Neural cell (in vitro differentiated cells): ENCODE data around the gene ADCY7. TPM values are rescaled to one million over a fixed set of nuclear protein-coding genes. Genes with fewer than 3 reads are reported as not detected.

ENCODE experiments used
- H2AFZ ChIP-seq: fragments of 200-600, 300-800 bp; sonication (generic), shearing (Covaris generic); 2 replicates; pipeline ENCODE4 v1.6.0; 2014; ENCODE audit warnings: low read depth, mild to moderate bottlenecking, antibody characterized with exemption, low read length, moderate library complexity
- H3F3A ChIP-seq: fragments of 200-600 bp; shearing (Covaris generic); 2 replicates; pipeline ENCODE4 v1.6.1; 2016; ENCODE audit warnings: mild to moderate bottlenecking, moderate library complexity, mixed read lengths, antibody characterized with exemption, low read length; ENCODE audit not compliant: insufficient read depth, poor library complexity, severe bottlenecking
- H3K27ac ChIP-seq: fragments of 200-600, 300-800 bp; sonication (generic), shearing (Covaris generic); 2 replicates; pipeline ENCODE4 v1.5.1; 2014; ENCODE audit warnings: mild to moderate bottlenecking, low read length, moderate library complexity
- H3K27me3 ChIP-seq: fragments of 300-800, 200-600 bp; sonication (generic), shearing (Covaris generic); 2 replicates; pipeline ENCODE4 v1.6.0; 2014; ENCODE audit warnings: mild to moderate bottlenecking, low read depth, low read length, moderate library complexity; ENCODE audit not compliant: insufficient read depth
- H3K36me3 ChIP-seq: fragments of 300-800, 200-600 bp; sonication (generic), shearing (Covaris generic); 2 replicates; pipeline ENCODE4 v1.5.1; 2014; ENCODE audit warnings: mild to moderate bottlenecking, antibody characterized with exemption, low read length, moderate library complexity; ENCODE audit not compliant: insufficient read depth
- H3K4me2 ChIP-seq: fragments of 300-800, 200-600 bp; sonication (generic), shearing (Covaris generic); 2 replicates; pipeline ENCODE4 v1.6.0; 2014; ENCODE audit warnings: mild to moderate bottlenecking, low read length
- H3K4me3 ChIP-seq: fragments of 300-800, 200-600 bp; sonication (generic), shearing (Covaris generic); 2 replicates; pipeline ENCODE4 v1.5.1; 2014; ENCODE audit warnings: mild to moderate bottlenecking, low read length, moderate library complexity
- H3K79me2 ChIP-seq: fragments of 200-600 bp; shearing (Covaris generic); replicated peaks from 2 replicates; pipeline ENCODE4 v1.6.0; 2014; ENCODE audit warnings: mild to moderate bottlenecking, low read length, moderate library complexity; ENCODE audit not compliant: insufficient read depth
- H3K9ac ChIP-seq: fragments of 300-800, 200-600 bp; sonication (generic), shearing (Covaris generic); 2 replicates; pipeline ENCODE4 v1.6.1; 2016; ENCODE audit warnings: mild to moderate bottlenecking, low read length, mixed read lengths
- H3K9me2 ChIP-seq: fragments of 200-600 bp; shearing (Covaris generic); 2 replicates; pipeline ENCODE4 v1.6.1; 2016; ENCODE audit warnings: mild to moderate bottlenecking, low read length, mixed read lengths; ENCODE audit not compliant: insufficient read depth
- H3K9me3 ChIP-seq: fragments of 200-600, 300-800 bp; sonication (generic), shearing (Covaris generic); 2 replicates; pipeline ENCODE4 v1.6.1; 2016; ENCODE audit warnings: mild to moderate bottlenecking, mixed run types, low read length, moderate library complexity, mixed read lengths
- H4K20me1 ChIP-seq: fragments of 200-600 bp; shearing (Covaris generic); 2 replicates; pipeline ENCODE4 v1.6.1; 2016; ENCODE audit warnings: mild to moderate bottlenecking, mixed run types; ENCODE audit not compliant: insufficient read depth
- EP300 ChIP-seq: fragments of 450-650 bp; conservative IDR thresholded peaks from 2 replicates; pipeline ENCODE4 v1.6.1; 2014; ENCODE audit warnings: antibody characterized with exemption, mild to moderate bottlenecking, moderate library complexity; ENCODE audit not compliant: poor library complexity, severe bottlenecking
- EZH2 ChIP-seq: fragments of 200-600, 300-800 bp; shearing (Covaris generic), sonication (generic); IDR thresholded peaks from 2 replicates; pipeline ENCODE4 v1.6.1; 2014; ENCODE audit warnings: antibody characterized with exemption, low read length, borderline replicate concordance, mild to moderate bottlenecking; ENCODE audit not compliant: insufficient read depth, poor library complexity, severe bottlenecking
- MXI1 ChIP-seq: fragments of 450-650 bp; conservative IDR thresholded peaks from 2 replicates; pipeline ENCODE4 v1.6.1; 2014; ENCODE audit warnings: antibody characterized with exemption, mild to moderate bottlenecking; ENCODE audit not compliant: poor library complexity, severe bottlenecking
- POLR2AphosphoS5 ChIP-seq: IDR thresholded peaks from 2 replicates; pipeline ENCODE4 v1.6.1; 2012
- RAD21 ChIP-seq: fragments of 450-650 bp; conservative IDR thresholded peaks from 2 replicates; pipeline ENCODE4 v1.6.1; 2014; ENCODE audit warnings: antibody characterized with exemption, mild to moderate bottlenecking, moderate library complexity
- SMC3 ChIP-seq: fragments of 450-650 bp; conservative IDR thresholded peaks from 2 replicates; pipeline ENCODE4 v1.6.1; 2014; ENCODE audit warnings: antibody characterized with exemption, mild to moderate bottlenecking, moderate library complexity; ENCODE audit not compliant: poor library complexity
- TAF1 ChIP-seq: IDR thresholded peaks from 2 replicates; pipeline ENCODE4 v1.6.1; 2012; ENCODE audit warnings: low read depth
- polyA plus RNA-seq: library from polyadenylated mRNA; depleted of rRNA; stranded (reverse); fragments of >200 nt; gene quantifications from 2 replicates; pipeline ENCODE4 v1.2.3, GENCODE V29; 2014
- TF ChIP-seq, protein P1 (sequence below): IDR thresholded peaks from 2 replicates; pipeline ENCODE4 v1.6.1; 2012; ENCODE audit warnings: borderline replicate concordance
- TF ChIP-seq, protein P2 (sequence below): fragments of 450-650 bp; IDR thresholded peaks from 2 replicates; pipeline ENCODE4 v1.5.1; 2014; ENCODE audit warnings: antibody characterized with exemption, mild to moderate bottlenecking, moderate library complexity; ENCODE audit not compliant: poor library complexity, severe bottlenecking

Gene ADCY7
- polyA plus RNA-seq, 1 donor from 2014 or later: 2.0 TPM

DNA sequence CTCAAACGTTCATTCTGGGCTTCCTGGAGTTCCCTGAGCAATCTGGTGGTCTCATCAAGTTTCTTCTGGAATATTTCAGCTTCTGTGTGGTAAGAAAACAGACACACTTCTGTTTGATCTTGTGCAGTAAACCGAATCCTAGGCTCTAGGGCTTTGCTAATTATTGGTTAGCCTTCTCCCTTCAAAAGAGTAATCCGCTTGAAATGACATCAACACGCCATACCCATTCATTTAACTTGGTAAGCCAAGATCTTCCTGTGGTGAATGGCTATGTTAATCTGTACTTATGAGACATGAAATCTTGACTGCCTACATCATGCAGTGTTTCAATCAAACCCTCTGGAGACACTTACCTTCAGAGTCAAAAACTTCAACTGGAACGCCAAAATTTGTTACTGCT is 54.0 kb downstream of the ADCY7 start:
- Histone ChIP-seq H3K27me3 (no peaks in the 10 kb centered on the region), H2AFZ (no peak overlapping the region), H3K4me2 (no peak overlapping the region), H3K9me3 (no peaks in the 10 kb centered on the region), H3K4me3 (no peak overlapping the region), H3K79me2 (no peaks in the 10 kb centered on the region), H3K9ac (no peak overlapping the region), H3F3A (no peaks in the 10 kb centered on the region), H3K9me2 (no peaks in the 10 kb centered on the region), H3K27ac (no peak overlapping the region), H4K20me1 (peaks cover 3% of the 10 kb centered on the region), H3K36me3 (no peaks in the 10 kb centered on the region)
- TF ChIP-seq SMC3 (no peak), RAD21 (no peak), POLR2AphosphoS5 (no peak), MXI1 (no peak), EZH2 (no peak), EP300 (no peak), TAF1 (no peak)
- TF ChIP-seq, protein P1, sequence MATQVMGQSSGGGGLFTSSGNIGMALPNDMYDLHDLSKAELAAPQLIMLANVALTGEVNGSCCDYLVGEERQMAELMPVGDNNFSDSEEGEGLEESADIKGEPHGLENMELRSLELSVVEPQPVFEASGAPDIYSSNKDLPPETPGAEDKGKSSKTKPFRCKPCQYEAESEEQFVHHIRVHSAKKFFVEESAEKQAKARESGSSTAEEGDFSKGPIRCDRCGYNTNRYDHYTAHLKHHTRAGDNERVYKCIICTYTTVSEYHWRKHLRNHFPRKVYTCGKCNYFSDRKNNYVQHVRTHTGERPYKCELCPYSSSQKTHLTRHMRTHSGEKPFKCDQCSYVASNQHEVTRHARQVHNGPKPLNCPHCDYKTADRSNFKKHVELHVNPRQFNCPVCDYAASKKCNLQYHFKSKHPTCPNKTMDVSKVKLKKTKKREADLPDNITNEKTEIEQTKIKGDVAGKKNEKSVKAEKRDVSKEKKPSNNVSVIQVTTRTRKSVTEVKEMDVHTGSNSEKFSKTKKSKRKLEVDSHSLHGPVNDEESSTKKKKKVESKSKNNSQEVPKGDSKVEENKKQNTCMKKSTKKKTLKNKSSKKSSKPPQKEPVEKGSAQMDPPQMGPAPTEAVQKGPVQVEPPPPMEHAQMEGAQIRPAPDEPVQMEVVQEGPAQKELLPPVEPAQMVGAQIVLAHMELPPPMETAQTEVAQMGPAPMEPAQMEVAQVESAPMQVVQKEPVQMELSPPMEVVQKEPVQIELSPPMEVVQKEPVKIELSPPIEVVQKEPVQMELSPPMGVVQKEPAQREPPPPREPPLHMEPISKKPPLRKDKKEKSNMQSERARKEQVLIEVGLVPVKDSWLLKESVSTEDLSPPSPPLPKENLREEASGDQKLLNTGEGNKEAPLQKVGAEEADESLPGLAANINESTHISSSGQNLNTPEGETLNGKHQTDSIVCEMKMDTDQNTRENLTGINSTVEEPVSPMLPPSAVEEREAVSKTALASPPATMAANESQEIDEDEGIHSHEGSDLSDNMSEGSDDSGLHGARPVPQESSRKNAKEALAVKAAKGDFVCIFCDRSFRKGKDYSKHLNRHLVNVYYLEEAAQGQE: no peak
- TF ChIP-seq, protein P2, sequence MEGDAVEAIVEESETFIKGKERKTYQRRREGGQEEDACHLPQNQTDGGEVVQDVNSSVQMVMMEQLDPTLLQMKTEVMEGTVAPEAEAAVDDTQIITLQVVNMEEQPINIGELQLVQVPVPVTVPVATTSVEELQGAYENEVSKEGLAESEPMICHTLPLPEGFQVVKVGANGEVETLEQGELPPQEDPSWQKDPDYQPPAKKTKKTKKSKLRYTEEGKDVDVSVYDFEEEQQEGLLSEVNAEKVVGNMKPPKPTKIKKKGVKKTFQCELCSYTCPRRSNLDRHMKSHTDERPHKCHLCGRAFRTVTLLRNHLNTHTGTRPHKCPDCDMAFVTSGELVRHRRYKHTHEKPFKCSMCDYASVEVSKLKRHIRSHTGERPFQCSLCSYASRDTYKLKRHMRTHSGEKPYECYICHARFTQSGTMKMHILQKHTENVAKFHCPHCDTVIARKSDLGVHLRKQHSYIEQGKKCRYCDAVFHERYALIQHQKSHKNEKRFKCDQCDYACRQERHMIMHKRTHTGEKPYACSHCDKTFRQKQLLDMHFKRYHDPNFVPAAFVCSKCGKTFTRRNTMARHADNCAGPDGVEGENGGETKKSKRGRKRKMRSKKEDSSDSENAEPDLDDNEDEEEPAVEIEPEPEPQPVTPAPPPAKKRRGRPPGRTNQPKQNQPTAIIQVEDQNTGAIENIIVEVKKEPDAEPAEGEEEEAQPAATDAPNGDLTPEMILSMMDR: no peak

- peaks cover 3% of the 10 kb centered on the region for H4K20me1 ChIP-seq
- H3K9ac ChIP-seq: no peak overlapping the region
- no peak overlapping the region for H3K27ac ChIP-seq
- no peaks in the 10 kb centered on the region for H3F3A ChIP-seq
- no peaks in the 10 kb centered on the region for H3K27me3 ChIP-seq
- H3K79me2 ChIP-seq: no peaks in the 10 kb centered on the region
- H3K36me3 ChIP-seq: no peaks in the 10 kb centered on the region
- TF ChIP-seq MXI1: no peak
- TF ChIP-seq, protein P1: no peak
- no peak for TF ChIP-seq POLR2AphosphoS5
- TF ChIP-seq, protein P2: no peak
- no peak for TF ChIP-seq RAD21
- TF ChIP-seq EZH2: no peak
- no peak for TF ChIP-seq TAF1
- TF ChIP-seq SMC3: no peak
- TF ChIP-seq EP300: no peak
- H2AFZ ChIP-seq: no peak overlapping the region
- no peak overlapping the region for H3K4me2 ChIP-seq
- H3K9me3 ChIP-seq: no peaks in the 10 kb centered on the region
- H3K4me3 ChIP-seq: no peak overlapping the region
- no peaks in the 10 kb centered on the region for H3K9me2 ChIP-seq
Observed at GRCh38 chr16:50322333-50322732, 56.0 kb downstream of the ADCY7 start.
